GM19238 (cell line): ENCODE data around the gene IL1RL1.

Experiments
- DNase-seq: peaks from one replicate; pipeline ENCODE4 v3.0.0; 2011; ENCODE audit warnings: low spot score; ENCODE audit not compliant: insufficient read length

Gene IL1RL1

GRCh38 chr2:102335871-102336366 lies 24.6 kb downstream of the IL1RL1 start:
- no peak for DNase-seq

- no peak for DNase-seq
These were observed 25.2 kb downstream of the IL1RL1 start for GRCh38 chr2:102336502-102336945.

- no peak for DNase-seq
These were observed 25.6 kb downstream of the IL1RL1 start for GRCh38 chr2:102337012-102337411.

- DNase-seq, result no peak
These were observed 26.4 kb downstream of the IL1RL1 start for GRCh38 chr2:102337481-102338386.

- no peak for DNase-seq
These were observed 29.4 kb downstream of the IL1RL1 start for GRCh38 chr2:102340778-102341177.

GRCh38 chr2:102342888-102343287 lies 31.5 kb downstream of the IL1RL1 start:
- no peak for DNase-seq

GRCh38 chr2:102344397-102344796 lies 33.0 kb downstream of the IL1RL1 start:
- DNase-seq, result no peak

GRCh38 chr2:102345329-102345920 lies 34.1 kb downstream of the IL1RL1 start:
- no peak for DNase-seq

- DNase-seq, result no peak
These were observed 35.2 kb downstream of the IL1RL1 start for GRCh38 chr2:102346381-102347130.

GRCh38 chr2:102350137-102350793 lies 38.9 kb downstream of the IL1RL1 start:
- DNase-seq, result no peak

GRCh38 chr2:102355526-102356380 lies 44.4 kb downstream of the IL1RL1 start, which contains the start of gene IL18R1:
TSS of gene IL18R1 (plus strand) at chr2:102355796. CDS start at chr2:102362661, 6,865 bp downstream.
- peak; percentile 35 for DNase-seq

- DNase-seq, result no peak
These were observed 45.0 kb downstream of the IL1RL1 start for GRCh38 chr2:102356381-102356712.

GRCh38 chr2:102356741-102357140 lies 45.4 kb downstream of the IL1RL1 start:
- no peak for DNase-seq

GRCh38 chr2:102357937-102358336 lies 46.6 kb downstream of the IL1RL1 start:
- no peak for DNase-seq

GRCh38 chr2:102358496-102358895 lies 47.1 kb downstream of the IL1RL1 start:
- no peak for DNase-seq

GRCh38 chr2:102359527-102359926 lies 48.2 kb downstream of the IL1RL1 start:
- DNase-seq, result no peak

- no peak for DNase-seq
These were observed 50.4 kb downstream of the IL1RL1 start for GRCh38 chr2:102361632-102362241.

GRCh38 chr2:102365763-102366162 lies 54.4 kb downstream of the IL1RL1 start:
- no peak for DNase-seq

GRCh38 chr2:102366406-102367112 lies 55.2 kb downstream of the IL1RL1 start:
- no peak for DNase-seq
